Mesothelial cell of epicardium (in vitro differentiated cells): ENCODE data around the gene ENTR1. TPM values are rescaled to one million over a fixed set of nuclear protein-coding genes. Genes with fewer than 3 reads are reported as not detected.
"Not testable (repeated sequence)": the region's sequence is repeated elsewhere in the genome, so short reads cannot be mapped to it uniquely, and the experiment has no call there.

Experiments
- DNase-seq, 2 experiments: peaks; one replicate each; pipeline ENCODE4 v3.0.0; 2021; ENCODE audit warnings: low spot score in 2 of 2; ENCODE audit not compliant: unreplicated experiment in 2 of 2
- H3K27ac Mint-ChIP-seq: 2 replicates; pipeline ENCODE4 v1.8.0; 2021; ENCODE audit warnings: mixed read lengths
- H3K27me3 Mint-ChIP-seq: 2 replicates; pipeline ENCODE4 v1.8.0; 2021; ENCODE audit warnings: low read depth, mixed read lengths
- H3K36me3 Mint-ChIP-seq: 2 replicates; pipeline ENCODE4 v1.8.0; 2021; ENCODE audit warnings: mixed read lengths
- H3K4me1 Mint-ChIP-seq: 2 replicates; pipeline ENCODE4 v1.8.0; 2021; ENCODE audit warnings: mixed read lengths
- H3K4me3 Mint-ChIP-seq: 2 replicates; pipeline ENCODE4 v1.8.0; 2021; ENCODE audit warnings: mild to moderate bottlenecking, moderate library complexity, mixed read lengths
- H3K9me3 Mint-ChIP-seq: 2 replicates; pipeline ENCODE4 v1.8.0; 2021; ENCODE audit warnings: mixed read lengths
- total RNA-seq: library from RNA; stranded (reverse); gene quantifications from 3 replicates; pipeline ENCODE4 v1.2.1, GENCODE V29; 2021
- TF ChIP-seq, protein P1 (sequence below): fragments of 200-600 bp; sonication (generic); IDR thresholded peaks from one replicate; pipeline ENCODE4 v1.5.0; 2021; ENCODE audit warnings: antibody characterized with exemption; ENCODE audit not compliant: unreplicated experiment

ENTR1 gene
- total RNA-seq, 1 donor from 2014 or later: 67.3 TPM

DNA sequence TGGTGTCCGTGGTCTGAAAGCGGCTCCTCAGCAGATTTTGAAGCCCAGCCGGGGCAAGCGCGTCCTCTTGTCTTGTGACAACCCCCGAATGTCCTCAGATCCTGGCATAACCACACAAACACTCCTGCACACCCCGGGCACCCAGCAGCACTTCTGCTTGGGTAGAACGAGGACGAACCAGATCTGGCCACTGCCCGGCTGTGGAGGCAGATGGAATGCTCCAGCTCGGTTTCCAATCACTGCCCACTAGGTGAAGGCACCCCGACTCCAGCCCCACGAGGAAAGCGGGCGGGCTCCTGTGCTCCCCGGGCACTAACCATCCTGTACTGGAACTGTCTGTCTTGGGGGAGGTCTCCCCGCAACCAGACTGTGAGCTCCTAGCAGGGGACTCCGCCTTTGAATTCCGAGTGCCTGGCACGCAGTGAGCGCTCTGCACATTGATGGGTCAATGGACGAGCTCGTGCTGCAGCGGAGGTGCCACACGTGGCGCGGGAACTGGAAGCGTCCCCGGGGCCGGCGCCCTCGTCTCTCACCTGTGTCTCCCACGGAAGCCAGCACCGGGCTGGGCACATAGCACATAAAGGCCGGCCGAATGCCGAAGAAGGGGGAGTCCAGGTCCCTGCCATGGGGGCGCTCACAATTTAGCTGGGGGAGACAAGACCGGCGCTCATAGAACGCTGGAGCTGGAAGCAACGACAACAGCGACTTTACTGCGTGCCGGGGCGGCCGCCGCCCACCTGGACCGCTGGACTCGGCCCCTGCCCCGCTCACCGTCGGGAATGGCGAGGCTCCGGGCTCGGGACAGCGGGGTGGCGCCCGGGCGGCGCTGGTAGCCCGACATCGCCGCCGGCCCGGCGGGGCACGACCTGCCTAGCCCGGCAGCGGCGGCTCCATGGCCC is 608 bp downstream of the ENTR1 start:
- H3K36me3 Mint-ChIP-seq: peaks cover 34% of the 10 kb centered on the region
- no peaks in the 10 kb centered on the region for H3K9me3 Mint-ChIP-seq
- DNase-seq: peak in 1 of 2 experiments; percentile 55
- no peaks in the 10 kb centered on the region for H3K27me3 Mint-ChIP-seq
- TF ChIP-seq, protein P1, sequence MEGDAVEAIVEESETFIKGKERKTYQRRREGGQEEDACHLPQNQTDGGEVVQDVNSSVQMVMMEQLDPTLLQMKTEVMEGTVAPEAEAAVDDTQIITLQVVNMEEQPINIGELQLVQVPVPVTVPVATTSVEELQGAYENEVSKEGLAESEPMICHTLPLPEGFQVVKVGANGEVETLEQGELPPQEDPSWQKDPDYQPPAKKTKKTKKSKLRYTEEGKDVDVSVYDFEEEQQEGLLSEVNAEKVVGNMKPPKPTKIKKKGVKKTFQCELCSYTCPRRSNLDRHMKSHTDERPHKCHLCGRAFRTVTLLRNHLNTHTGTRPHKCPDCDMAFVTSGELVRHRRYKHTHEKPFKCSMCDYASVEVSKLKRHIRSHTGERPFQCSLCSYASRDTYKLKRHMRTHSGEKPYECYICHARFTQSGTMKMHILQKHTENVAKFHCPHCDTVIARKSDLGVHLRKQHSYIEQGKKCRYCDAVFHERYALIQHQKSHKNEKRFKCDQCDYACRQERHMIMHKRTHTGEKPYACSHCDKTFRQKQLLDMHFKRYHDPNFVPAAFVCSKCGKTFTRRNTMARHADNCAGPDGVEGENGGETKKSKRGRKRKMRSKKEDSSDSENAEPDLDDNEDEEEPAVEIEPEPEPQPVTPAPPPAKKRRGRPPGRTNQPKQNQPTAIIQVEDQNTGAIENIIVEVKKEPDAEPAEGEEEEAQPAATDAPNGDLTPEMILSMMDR: no peak
- peaks cover 30% of the 10 kb centered on the region for H3K4me1 Mint-ChIP-seq
- peak overlapping the region; percentile 87 for H3K4me3 Mint-ChIP-seq
- peak overlapping the region; percentile 97 for H3K27ac Mint-ChIP-seq

DNA sequence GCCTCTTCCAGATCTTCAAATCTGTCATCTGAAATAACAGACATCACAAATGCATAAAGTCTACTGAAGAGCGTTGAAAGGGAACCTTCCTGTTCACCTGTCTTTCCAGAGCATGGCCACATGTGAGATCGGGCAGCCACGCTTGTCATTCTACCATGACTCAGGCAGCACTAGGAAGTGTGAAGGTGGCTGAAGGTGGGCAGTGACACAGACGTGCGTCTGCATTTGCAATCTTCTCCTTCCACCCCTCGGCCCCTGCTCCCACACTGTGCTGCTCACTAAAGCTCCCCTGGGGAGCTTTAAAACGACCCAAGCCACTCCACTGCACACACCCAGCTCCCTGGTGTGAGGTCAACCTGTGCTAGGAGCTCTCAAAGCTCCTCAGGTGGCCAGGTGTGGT is 2.5 kb downstream of the ENTR1 start:
- no peaks in the 10 kb centered on the region for H3K27me3 Mint-ChIP-seq
- H3K4me3 Mint-ChIP-seq: no peak overlapping the region
- TF ChIP-seq, protein P1: no peak
- DNase-seq: no peak
- no peak overlapping the region for H3K27ac Mint-ChIP-seq
- H3K4me1 Mint-ChIP-seq: peaks cover 30% of the 10 kb centered on the region
- peaks cover 29% of the 10 kb centered on the region for H3K36me3 Mint-ChIP-seq
- no peaks in the 10 kb centered on the region for H3K9me3 Mint-ChIP-seq

DNA sequence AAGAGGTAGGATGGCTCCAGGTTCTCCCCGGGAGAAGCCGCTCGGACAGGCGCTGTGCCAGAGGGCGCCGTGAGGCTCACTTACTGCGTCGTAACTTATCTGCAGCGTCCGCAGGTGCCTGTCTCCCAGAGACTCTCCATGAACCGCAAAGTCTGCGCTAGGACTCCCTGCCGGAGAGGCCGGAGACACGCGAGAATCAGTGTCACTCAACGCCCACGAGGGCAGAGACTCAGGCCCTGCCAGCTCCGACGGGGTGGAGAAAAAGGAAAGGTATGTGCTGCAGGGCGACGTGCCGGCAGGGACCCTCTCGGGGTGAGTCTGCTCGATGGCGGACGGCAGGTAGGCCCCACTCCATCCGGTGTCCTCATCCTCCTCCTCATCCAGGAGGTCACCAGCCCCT is 3.4 kb downstream of the ENTR1 start:
- not testable (repeated sequence) for H3K4me3 Mint-ChIP-seq, H3K27ac Mint-ChIP-seq, H3K27me3 Mint-ChIP-seq, H3K9me3 Mint-ChIP-seq, DNase-seq
- H3K4me1 Mint-ChIP-seq: peaks cover 28% of the 10 kb centered on the region
- H3K36me3 Mint-ChIP-seq: peaks cover 31% of the 10 kb centered on the region

DNA sequence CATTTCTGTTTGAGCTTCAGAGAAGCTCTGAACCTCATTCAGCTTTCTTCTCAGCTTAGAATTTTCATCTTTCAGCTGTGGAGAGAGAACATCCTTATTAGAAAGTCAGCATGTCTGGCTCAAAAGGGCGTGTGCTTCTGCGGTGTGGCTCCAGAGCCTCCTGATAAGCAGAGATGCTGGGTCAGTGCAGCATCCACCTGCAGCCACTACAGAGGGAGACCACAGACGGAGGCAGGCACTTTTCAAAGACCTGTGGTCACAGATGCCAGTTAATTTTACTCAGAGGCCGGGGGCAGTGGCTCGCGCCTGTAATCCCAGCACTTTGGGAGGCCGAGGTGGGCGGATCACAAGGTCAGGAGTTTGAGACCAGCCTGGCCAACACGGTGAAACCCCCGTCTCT is 4.5 kb downstream of the ENTR1 start:
- Mint-ChIP-seq H3K36me3 (peaks cover 31% of the 10 kb centered on the region), H3K4me1 (peaks cover 16% of the 10 kb centered on the region)
- DNase-seq, H3K27me3 Mint-ChIP-seq, H3K4me3 Mint-ChIP-seq, H3K9me3 Mint-ChIP-seq, H3K27ac Mint-ChIP-seq: not testable (repeated sequence)

DNA sequence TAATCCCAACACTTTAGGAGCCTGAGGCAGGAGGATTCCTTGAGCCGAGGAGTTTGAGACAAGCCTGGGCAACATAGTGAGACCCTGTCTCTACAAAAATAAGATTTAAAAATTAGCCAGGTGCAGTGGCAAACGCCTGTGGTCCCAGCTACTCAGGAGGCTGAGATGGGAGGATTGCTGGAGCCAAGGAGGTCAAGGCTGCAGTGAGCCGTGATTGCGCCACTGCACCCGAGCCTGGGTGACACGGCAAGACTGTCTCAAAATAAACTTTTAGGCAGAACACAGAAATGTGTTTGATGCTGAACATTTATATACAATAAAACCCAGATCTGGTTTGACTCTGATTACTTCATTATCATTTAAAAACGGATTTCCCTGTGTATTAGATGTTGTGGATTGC is 4.9 kb downstream of the ENTR1 start:
- TF ChIP-seq, protein P1: no peak
- peaks cover 31% of the 10 kb centered on the region for H3K36me3 Mint-ChIP-seq
- H3K27ac Mint-ChIP-seq: no peak overlapping the region
- DNase-seq: no peak
- H3K4me1 Mint-ChIP-seq: peaks cover 17% of the 10 kb centered on the region
- H3K9me3 Mint-ChIP-seq: no peaks in the 10 kb centered on the region
- H3K4me3 Mint-ChIP-seq: no peak overlapping the region
- H3K27me3 Mint-ChIP-seq: no peaks in the 10 kb centered on the region

DNA sequence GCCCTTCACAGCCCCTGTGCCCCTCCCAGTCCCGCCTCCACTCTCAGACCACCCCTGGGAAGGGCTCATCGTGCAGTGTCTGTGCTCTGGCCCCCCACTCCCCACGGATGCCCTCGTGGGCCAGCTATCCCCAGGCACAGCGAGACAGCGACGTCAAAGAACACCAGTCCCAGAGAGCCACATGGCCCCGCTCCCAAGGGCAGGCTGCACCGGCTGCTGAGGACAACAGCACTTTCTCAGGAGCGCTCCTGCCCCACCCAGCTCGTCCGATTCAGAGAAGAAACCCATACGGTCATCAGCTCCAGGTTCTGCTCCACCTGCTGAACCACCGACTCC is 5.6 kb downstream of the ENTR1 start:
- Mint-ChIP-seq H3K27me3 (no peaks in the 10 kb centered on the region), H3K9me3 (no peaks in the 10 kb centered on the region), H3K4me1 (peaks cover 15% of the 10 kb centered on the region), H3K4me3 (no peak overlapping the region), H3K36me3 (peaks cover 31% of the 10 kb centered on the region), H3K27ac (no peak overlapping the region)
- DNase-seq: no peak
- TF ChIP-seq, protein P1: no peak
